GM21367 (cell line): ENCODE measurements around the gene PLEKHG2.

Experiments used
- ATAC-seq: cut with Tn5 transposase; IDR thresholded peaks from one replicate; pipeline ENCODE4 v1.9.1; 2021; ENCODE audit not compliant: unreplicated experiment

Gene PLEKHG2

GRCh38 chr19:39406656-39407409, 5.6 kb upstream of the PLEKHG2 start, which contains the start of gene ZFP36:
TSS of gene ZFP36 (plus strand) at chr19:39406847. CDS start at chr19:39406905, 58 bp downstream.
- ATAC-seq = peak; percentile 15

- ATAC-seq = no peak
Observed at GRCh38 chr19:39407410-39407659, 5.1 kb upstream of the PLEKHG2 start.

GRCh38 chr19:39407660-39408391, 4.6 kb upstream of the PLEKHG2 start:
- ATAC-seq = no peak

DNA sequence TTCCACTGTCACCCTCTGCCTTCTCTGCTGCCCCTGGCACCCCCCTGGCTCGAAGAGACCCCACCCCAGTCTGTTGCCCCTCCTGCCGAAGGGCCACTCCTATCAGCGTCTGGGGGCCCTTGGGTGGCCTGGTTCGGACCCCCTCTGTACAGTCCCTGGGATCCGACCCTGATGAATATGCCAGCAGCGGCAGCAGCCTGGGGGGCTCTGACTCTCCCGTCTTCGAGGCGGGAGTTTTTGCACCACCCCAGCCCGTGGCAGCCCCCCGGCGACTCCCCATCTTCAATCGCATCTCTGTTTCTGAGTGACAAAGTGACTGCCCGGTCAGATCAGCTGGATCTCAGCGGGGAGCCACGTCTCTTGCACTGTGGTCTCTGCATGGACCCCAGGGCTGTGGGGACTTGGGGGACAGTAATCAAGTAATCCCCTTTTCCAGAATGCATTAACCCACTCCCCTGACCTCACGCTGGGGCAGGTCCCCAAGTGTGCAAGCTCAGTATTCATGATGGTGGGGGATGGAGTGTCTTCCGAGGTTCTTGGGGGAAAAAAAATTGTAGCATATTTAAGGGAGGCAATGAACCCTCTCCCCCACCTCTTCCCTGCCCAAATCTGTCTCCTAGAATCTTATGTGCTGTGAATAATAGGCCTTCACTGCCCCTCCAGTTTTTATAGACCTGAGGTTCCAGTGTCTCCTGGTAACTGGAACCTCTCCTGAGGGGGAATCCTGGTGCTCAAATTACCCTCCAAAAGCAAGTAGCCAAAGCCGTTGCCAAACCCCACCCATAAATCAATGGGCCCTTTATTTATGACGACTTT, 3.9 kb upstream of the PLEKHG2 start:
- ATAC-seq = no peak

DNA sequence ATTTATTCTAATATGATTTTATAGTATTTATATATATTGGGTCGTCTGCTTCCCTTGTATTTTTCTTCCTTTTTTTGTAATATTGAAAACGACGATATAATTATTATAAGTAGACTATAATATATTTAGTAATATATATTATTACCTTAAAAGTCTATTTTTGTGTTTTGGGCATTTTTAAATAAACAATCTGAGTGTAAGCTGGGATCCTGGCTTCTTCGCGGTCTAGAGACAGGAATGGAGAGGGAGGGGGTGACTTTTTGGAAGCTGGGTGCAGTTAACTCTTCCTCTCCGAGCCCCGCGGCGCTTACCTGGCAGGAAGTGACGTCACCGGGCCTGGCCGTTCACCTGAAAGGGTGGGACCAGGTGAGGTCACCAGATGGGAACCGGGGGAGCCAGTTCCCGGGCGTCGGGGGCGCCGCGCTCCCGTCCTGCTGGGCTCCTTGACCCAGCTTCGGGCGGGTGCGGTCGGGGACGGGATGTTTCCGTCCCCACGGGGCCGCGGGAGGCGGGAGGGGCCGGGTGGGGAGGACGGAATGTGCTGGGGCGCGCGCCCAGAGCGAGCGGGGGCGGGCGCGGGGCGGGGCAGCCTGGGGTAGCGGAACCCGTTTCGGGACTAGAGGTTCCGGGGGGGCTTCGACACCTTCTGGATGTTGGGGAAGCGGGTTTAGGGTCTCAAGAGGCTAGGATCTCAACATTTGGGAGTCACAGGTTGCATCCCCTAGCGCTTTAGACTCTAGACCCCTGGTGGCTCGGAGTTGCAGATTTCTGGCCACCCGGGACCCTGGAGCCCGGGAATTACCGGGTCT, 3.1 kb upstream of the PLEKHG2 start:
- no peak for ATAC-seq

GRCh38 chr19:39410017-39410830, 2.2 kb upstream of the PLEKHG2 start:
- no peak for ATAC-seq

- no peak for ATAC-seq
Observed at GRCh38 chr19:39410831-39411080, 1.7 kb upstream of the PLEKHG2 start.

DNA sequence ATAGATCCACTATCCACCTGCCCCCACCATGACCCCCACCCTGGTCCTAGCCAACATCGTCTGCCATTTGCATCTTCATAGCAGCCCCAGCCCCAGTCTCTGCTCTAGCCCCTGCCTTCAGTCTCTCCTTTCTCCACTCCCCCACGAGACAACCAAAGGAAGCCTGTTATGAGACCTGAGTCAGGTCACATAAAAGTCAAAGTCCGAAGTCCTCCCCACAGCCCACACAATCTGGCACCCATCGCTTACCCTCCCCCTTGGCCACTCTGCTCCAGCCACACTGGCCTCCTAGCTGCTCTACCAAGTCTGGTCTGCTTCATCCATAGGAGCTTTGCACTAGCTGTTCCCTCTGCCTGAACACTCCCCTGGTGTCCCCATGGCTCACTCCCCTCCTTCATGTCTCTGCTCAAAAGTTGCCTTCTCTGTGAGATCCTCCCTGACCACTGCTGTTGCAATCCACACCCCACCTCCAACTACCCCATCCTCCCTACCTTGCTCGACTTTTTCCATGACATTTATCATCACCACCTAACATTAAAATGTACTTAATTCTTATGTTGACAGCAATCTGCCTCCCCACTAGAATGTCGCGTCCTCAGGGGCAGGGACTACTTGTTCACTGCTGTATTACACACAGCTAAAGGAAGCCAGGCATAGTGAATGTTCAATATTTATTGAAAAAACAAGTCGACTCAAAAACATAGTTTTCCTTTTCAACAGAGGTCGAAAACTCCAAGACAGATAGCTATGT, 1.2 kb upstream of the PLEKHG2 start:
- no peak for ATAC-seq

- peak; percentile 12 for ATAC-seq
Observed at GRCh38 chr19:39411832-39412099, 703 bp upstream of the PLEKHG2 start.

- ATAC-seq = no peak
Observed at GRCh38 chr19:39412867-39413271, 400 bp downstream of the PLEKHG2 start.

DNA sequence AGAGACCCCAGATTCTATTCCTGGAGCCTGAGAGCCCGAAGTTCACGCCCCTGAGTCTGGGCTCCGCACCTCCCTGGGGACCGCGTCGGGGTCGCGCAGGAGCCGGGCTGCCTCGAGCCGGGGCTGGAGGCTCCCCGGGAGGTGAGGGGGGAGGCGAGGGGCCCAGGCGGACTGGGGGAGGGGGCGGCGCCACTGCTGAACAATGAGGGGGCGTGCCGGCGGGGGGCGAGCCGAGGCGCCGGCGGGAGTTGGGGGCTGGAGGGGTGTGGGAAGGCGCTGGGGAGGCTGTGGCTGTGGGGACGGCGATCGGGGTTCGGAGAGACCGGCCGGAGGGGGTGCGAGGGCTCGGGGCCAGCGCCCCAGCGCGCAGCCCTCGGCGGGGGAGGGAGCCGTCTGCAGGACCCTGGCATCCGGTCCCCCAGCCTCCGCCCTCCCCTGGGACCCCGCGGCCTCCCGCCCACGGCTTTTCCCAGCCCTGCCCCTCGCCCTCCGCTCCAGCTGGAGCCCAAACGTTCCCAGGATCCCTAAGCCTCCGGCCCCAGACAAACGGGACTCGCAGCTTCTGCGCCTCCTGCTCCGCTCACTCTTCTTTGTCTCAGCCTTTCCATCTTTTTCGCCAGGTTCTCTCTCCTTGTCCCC, 922 bp downstream of the PLEKHG2 start:
- ATAC-seq = no peak

DNA sequence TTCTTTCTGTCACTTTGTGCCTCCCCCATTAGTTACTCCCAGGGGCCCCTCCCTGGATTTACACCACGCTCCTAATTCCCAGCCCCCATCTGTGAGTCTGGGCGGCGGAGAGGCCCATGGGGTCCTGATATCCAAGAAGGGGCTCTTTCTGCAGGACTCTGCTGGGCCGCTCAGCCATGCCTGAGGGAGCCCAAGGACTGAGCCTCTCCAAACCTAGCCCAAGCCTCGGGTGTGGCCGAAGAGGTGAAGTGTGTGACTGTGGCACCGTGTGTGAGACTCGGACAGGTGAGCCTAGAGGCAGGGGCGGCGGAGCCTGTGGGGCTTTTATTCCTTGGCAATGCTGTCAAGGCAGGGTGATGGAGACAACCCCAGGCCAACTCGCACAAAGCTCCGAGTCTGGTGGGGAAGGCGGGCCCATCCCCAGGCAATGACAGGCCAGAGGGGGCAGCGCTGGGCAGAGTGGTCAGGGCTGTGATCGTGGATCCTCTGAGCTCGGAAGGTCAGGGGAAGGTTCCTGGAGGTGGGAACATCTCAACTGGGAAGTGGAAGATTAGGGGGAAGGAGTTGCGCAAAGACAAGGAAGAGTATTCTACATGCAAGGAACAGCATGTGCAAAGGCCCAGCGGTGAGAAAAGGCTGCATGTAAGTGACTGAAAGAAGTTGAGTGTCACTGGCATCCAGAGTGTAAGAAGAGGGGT, 1.6 kb downstream of the PLEKHG2 start:
- ATAC-seq = no peak

GRCh38 chr19:39415111-39416046, 2.9 kb downstream of the PLEKHG2 start:
- ATAC-seq = no peak

DNA sequence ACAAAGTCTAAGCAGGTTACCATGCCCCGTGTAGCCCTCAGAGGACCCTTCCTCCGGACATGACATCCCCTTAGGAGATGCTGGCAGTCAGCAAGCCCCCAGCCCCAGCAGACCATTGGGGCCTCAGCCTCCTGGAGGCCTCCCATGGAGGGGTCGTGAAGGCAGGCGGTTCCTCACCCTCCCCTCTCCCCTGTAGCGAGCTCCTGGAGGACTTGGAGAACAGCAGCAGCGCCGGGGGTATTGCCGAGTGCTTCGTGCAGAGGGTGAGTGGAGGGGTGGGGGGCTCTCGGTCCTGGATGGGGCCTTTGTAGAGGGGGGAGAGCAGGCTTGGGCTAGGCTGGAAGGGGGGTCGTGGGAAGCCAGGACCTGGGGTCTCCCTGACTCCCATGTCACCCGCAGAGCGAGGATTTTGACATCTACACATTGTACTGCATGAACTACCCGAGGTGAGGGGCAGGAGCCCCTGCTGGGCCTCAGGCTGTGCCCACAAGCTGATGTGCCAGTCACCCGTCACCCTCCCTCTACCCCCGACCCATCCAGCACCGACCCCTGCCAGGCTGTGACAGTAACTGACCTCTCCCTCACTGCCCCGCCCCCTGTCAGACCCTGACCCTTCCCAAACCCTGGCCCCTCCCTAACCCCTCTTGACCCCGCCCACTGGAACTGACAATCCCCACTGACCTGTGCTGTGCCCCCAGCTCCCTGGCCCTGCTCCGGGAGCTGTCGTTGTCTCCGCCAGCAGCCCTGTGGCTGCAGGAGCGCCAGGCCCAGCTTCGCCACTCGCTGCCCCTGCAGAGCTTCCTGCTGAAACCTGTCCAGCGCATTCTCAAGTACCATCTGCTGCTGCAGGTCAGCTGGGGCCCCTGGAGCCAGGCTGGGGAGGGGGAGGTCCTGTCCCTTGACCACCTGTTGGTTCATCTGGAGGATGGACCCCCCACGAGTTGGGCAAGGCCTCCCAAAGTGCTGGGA, 4.0 kb downstream of the PLEKHG2 start:
- no peak for ATAC-seq

DNA sequence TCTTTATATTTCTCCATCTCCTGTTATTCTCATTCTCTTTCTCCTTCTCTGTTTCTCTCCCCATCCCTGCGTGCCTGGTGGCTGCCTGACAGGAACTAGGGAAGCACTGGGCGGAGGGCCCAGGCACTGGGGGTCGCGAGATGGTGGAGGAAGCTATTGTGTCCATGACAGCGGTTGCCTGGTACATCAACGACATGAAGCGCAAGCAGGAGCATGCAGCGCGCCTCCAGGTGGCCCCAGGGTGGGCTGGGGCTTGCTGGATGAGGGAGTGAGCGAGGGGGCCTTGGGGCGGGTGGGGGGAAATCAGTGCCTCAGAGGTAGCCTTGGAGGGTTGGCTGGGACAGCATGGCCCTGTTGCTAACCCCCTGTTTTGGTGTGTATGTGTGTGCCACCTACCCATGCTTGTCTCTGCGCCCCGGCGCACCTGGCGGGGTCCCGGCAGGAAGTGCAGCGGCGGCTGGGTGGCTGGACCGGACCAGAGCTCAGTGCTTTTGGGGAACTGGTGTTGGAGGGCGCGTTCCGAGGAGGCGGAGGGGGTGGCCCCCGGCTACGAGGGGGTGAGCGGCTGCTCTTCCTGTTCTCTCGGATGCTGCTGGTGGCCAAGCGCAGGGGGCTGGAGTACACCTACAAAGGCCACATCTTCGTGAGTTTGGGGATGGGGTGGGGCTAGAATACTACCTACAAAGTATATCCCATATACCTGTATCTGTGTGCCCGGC, 5.2 kb downstream of the PLEKHG2 start:
- no peak for ATAC-seq

DNA sequence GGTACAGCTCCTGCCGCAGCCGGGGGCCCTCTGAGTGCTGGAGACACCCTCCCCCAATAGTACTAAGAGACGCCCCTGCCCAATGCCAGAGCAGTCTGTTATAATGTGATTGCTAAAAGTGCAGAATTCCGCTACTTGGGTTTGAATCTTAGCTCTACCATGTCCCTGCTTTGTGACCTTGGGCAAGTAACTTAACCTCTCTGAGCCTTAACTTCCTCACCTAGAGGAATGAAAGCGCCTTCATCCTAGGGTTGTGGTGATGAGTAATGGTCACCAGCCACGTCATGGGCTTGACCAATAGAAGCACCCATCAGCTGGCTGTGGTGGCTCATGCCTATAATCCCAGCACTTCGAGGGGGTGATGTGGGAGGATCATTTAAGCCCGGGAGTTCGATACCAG, 6.5 kb downstream of the PLEKHG2 start:
- ATAC-seq = no peak
